Stimulated activated CD8-positive, alpha-beta memory T cell treated with anti-CD3 and anti-CD28 coated beads, Interleukin-4, amount 100 ng/mL, for 48 hours (primary cell): Measurements from ENCODE around the gene TP53BP2.
"Not testable (repeated sequence)": the region's sequence is repeated elsewhere in the genome, so short reads cannot be mapped to it uniquely, and the experiment has no call there.

Experiments used
- DNase-seq: peaks from one replicate; pipeline ENCODE4 v3.0.0-alpha.2; 2020

Gene TP53BP2

DNA sequence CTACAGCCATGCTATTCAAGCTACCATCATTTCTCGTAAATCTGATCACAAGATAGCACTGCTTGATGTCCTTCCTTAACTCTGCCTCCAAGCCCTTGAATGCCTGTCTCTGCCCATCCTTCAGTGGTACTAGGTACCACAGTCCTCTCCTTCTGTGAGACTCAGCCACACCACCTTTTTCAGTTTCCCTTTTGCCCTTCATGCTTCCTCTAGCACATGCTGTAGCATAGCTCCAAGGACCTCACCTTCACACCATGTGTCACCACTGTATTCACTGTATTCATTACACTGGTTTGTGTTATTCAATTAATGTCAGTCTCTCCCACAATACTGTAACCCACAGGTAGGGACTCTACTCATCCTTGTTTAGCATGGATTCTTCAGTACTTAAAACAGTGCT lies 8.0 kb upstream of the TP53BP2 start:
- DNase-seq: no peak

DNA sequence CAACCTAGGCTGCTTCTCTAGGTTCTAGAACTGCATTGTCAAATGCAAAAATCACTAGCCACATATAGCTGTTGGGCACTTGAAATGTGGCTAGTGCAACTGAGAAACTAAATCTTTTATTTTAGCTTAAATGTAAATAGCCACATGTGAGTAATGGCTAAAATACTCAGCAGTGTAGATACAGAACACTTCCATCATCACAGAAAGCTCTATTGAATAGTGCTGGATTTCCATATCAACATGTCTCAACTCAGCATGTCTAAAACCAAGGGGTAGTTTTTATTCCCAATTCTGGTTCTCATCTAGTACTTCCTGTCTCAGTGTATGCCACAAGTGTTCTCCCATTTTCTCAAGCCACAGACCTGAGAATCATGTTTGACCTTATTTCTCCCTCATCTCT lies 7.5 kb upstream of the TP53BP2 start:
- no peak for DNase-seq

DNA sequence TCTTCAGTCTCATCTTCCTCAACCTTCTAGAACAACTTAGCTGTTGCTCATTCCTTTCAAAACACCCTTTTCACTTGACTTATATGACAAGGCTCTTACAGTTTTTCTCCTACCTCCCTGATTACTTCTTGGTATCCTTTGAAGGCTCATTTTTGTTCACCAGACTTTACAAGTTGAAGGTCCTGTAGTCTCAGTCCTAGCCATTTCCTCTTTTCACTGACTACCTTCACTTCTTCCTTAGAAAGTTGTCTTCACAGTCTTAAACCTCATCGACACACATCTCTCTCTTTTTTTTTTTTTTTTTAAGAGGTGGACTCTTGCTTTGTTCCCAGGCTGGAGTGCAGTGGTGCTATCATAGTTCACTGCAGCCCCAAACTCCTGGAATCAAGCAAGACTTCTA lies 6.6 kb upstream of the TP53BP2 start:
- DNase-seq: no peak

- no peak for DNase-seq
Observed at GRCh38 chr1:223849352-223850254, 3.9 kb upstream of the TP53BP2 start.

GRCh38 chr1:223848536-223848935 lies 2.8 kb upstream of the TP53BP2 start:
- no peak for DNase-seq

DNA sequence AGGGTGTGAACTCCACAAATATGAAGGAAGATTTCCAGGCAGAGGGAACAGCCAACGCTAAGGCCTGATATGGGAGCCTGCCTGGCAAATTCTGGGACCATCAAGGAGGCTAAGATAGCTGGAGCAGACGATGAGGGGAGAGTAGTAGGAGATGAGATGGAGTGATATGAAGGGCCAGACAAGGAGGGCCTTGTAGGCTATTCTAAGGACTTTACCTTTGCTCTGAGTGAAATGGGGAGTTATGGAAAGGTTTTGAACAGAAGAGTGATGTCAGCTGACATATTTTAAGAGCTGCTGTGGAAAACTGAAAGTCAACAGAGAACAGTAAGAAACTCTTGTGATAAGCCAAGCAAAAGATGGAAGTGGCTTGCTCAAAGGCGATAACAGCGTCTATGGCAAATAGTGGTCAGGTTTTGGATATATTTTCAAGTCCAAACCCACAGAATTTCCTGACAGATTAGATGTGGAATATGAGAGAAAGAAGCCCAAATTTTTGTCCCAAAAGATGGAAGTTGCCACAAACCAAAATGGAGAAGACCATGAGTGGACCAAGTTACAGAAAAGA lies 2.1 kb upstream of the TP53BP2 start:
- no peak for DNase-seq

DNA sequence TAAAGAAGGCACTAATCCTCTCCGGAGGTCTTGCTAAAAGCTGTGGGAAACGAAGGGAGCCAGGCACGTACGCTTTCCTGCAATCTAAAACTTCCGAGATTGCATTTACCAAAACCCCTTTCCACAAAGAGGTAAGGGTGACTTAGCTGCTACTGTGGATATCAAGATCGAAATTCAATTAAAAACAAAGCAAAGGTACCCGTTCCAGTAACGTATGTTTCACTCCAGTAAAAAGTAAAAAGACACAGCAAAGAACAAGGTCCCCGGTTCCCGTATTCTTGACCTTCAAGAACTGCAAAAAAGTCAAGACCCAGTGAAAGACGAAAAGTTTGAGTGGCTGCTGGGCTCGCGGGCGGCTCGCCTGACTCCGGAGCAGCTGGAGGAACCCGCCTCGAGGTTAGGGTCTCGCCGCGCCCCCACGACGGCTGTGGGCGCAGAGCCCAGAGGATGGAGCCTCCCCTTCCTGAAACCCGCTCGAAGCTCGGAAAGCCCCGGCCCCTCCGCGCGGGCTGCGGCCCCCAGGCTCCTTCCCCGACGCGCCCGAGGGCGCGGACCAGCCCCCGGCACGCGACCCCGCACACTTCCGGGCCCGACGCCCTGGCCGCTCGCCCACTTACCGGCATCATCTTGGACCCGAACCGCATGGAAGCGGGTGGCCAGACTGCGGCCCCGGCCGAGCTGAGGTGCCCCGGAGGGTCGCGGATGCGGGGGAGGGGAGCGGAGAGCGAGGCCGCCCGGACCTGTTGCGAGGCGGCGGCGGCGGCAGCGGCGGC lies 524 bp downstream of the TP53BP2 start:
- DNase-seq: peak; percentile 61

DNA sequence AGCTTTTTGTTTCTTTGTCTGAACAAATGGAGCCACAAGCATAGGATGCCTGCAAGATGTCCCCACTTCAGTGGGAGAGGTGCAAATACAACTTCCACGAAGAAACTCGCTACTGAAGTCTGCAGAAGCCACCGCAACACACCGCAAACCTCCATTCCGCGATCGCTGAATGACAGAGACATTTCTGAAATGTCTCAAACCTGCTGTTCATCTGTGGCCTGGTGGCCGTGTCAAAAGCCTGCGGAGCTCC lies 1.0 kb downstream of the TP53BP2 start:
- DNase-seq: peak; percentile 79

DNA sequence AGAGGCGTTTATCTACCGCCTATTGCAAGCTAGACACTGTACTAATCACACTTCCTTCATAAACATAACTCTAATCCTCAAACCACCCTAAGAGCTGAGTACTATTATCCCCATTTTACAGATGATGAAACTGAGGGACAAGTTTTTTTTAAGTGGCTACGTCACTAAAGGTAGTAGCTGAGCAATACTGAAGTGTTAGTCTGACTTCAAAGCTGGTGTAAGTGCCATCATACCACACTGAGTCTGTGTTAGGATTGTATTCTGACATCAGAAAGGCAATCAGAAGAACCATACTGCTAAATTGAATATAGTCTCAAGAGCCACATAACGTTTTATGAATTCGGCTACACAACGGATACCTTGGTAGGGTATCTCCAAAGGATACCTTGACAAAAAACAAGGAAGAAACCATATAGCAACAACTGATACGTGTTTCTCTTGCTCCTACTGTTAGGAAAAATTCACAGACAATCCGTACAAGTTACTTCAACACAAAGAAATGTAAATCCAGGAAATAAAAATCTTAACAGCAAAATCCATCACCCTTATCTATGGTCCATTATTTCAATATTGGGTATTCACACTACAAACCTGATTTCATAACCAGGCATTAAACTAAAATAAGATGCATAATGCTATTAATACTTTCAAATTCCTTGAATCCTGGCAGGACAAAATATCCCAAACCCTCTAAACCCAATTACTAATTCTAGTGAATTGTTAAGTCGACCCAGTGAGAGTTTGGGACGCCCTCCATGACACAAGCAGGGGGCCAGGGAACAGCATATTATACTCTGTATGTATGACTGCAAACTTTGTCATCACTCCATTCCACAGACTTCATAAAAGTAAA lies 1.6 kb downstream of the TP53BP2 start:
- no peak for DNase-seq

DNA sequence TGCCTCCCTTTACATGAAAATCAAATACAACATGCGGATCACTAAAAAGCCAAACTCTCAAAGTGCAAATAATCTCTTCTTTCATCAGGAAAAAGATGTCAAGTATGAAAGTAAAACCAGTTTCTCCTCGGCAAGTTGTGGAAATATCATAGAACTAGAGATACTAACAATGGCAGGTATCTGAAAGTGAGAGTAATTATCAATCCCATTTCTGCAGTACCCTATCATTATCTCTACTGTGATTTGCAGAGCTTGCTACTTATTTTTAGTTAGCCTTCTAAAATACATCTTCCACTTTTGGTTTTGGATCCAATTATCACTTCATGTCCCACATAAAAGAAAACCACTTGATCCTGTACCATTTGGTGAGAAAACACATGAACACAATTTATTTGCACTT lies 3.0 kb downstream of the TP53BP2 start:
- DNase-seq: no peak

- not testable (repeated sequence) for DNase-seq
Observed at GRCh38 chr1:223841977-223842623, 3.6 kb downstream of the TP53BP2 start.

DNA sequence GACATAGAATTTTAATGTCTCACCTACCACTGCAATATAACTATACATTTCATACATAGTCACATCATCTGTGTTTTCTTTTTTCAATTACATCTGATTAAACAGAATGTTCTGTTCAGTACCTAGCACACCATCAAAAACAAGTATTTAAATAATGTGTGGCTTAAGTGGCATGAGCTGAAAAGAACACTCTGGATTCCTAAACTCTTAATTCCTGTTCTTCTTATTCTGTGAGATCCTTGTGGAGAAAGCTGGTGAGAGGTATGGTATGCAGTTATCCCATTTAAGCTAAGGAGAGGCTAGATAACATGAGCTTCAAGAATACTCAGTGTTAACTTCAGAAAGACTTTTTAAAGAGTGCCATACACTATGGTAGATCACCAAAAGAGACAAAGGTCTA lies 5.5 kb downstream of the TP53BP2 start:
- DNase-seq: no peak

- DNase-seq: no peak
Observed at GRCh38 chr1:223838125-223838854, 7.5 kb downstream of the TP53BP2 start.

GRCh38 chr1:223837687-223838086 lies 8.1 kb downstream of the TP53BP2 start:
- DNase-seq: no peak

GRCh38 chr1:223837206-223837605 lies 8.5 kb downstream of the TP53BP2 start:
- no peak for DNase-seq

GRCh38 chr1:223836586-223836985 lies 9.2 kb downstream of the TP53BP2 start:
- DNase-seq: no peak

DNA sequence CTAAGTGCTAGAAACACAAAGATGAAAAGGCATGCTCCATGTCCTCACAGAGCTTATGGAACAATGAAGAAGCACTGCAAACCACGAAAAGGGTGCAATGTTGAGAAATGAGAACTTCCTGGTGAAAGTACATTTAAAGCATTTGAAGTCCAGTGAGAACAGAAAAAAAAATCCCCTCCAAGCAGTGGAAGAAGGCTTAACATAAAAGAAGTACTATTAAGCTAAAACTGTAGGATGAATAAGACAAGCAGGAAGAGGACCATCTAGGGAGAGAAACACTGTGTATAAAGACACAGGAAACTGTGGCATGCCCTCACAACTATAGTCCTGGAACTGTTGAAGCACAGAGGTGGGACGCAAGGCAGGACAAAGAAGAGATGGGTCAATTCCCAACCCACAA lies 10.0 kb downstream of the TP53BP2 start:
- no peak for DNase-seq

- no peak for DNase-seq
Observed at GRCh38 chr1:223834660-223835263, 11.0 kb downstream of the TP53BP2 start.

DNA sequence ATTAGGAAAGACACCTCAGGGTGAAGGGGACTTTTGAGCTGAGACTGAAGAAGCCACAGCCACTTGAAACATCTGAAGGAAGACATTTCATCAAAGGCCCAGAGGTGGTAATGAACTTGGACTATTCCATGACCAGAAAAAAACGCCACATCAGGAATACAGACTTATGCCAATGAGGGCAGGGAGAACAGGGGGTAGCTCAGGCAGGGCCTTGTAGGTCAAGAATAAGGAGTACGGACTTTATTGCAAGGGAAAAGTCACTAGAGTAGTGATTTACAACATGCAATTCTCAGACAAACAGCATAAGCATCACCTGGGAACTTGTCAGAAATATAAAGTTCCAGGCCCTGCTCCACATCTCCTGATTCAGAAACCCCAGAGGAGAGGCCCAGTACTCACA lies 11.8 kb downstream of the TP53BP2 start:
- no peak for DNase-seq

GRCh38 chr1:223832637-223832943 lies 13.2 kb downstream of the TP53BP2 start:
- DNase-seq: peak; percentile 44

DNA sequence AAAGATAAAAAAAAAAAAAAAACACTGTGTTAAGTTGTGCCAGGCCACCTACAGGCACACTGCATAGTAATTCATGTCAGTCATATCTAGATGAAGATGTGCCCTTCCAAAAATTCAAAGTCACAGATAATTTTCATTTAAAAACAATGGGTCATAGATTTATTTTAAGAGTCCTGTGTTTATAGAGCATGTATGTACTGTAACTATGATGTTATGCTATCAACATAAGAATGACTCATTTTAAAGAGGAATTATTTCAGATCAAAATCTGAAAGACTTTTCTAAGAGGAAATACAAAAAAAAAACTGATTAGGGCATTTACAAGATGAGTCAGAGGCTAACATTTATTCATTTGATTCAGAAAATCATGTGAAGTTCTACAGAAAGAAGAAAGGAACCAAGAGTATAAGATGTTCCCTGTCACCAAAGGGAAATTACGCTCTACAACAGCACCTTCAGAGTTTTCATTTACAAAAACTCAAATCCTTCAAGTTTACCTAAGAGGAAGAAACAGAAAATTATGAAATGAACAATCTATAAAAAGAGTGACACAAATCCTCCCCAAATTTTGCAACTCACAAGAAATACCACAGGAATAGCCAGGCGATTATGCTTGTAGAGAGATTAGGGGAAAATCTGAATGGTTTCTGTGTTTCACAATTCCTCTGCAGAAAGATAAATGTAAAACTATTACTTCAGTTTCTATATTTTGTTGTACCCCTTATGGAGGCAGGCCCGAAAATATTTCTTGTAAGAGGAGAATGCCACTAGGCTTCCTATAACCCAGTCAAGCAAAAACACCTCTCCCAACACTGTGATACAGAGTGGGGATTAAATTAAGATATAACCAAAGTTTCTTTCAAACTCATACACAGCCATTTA lies 13.8 kb downstream of the TP53BP2 start:
- DNase-seq: no peak
